ENCODE measurements around the gene LRCH1.

- TF ChIP-seq EZH2 (IDR thresholded peaks at IDR 0.05; ENCODE audit: insufficient read depth, poor library complexity, severe bottlenecking) (no peak), EZH2phosphoT487 (IDR thresholded peaks at IDR 0.05; ENCODE audit: insufficient read depth, low read depth) (no peak)
Measured at GRCh38 chr13:46507981-46508380, 45.0 kb upstream of the LRCH1 start.
